ENCODE measurements around the gene GNAT1.

Gene GNAT1

DNA sequence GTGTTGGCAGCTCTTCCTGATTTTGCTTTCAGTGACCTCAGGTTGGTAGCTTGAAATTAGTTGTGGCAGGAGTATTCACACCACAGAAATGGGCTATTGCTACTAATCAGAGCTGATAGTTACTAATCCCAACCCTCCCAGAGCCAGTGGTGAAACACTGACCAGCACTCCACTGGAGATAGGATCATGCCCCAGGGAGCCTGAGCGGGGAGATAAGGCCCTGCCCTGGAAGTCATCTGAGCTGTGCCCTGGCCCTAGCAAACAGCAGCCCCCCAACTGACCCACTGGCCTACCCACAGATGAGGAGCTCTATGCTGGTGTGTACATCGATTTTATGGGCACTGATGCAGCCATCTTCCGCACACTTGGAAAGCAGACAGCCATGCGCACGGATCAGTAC, 9.4 kb upstream of the GNAT1 start:
- no peak for DNase-seq (ENCODE audit: low read depth in 2 of 2)

DNA sequence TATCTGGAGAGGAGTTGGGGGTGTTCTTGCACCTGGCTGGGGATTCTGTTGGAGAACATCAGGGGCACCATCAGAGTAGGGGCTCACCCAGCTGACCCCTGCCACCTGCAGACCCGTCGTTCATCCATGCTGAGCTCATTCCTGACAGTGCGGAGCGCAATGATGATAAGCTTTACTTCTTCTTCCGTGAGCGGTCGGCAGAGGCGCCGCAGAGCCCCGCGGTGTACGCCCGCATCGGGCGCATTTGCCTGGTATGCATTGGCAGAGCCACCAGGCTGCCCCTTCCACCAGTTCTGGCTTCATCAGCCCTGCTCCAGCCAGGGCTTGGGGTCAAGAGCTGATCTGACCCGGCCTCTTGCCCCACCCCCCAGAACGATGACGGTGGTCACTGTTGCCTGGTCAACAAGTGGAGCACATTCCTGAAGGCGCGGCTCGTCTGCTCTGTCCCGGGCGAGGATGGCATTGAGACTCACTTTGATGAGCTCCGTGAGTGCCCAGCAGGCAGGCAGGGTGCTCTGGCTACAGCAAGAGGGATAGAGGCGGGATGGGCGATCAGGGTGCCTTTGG, 8.8 kb upstream of the GNAT1 start:
- DNase-seq (ENCODE audit: low read depth in 2 of 2): no peak

DNA sequence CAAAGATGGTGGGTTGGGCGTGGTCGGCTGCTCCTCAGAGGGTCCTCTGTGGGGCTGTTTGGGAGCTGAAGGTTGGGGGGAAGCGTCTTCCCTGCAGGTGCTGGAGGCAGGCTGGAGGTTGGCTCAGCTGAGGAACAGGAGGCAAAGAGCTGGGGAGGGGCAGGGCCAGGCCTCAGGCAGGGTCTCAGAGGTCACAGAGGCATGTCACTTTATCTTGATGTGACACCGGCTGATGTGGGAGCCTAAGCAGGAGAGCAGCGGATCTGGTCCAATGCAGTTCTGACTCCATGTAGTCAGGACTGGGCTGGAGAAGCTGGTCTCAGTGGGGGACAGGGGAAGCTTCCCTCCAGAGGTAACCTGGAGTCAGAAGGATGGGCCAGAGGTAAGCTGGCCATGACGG, 7.7 kb upstream of the GNAT1 start:
- DNase-seq (ENCODE audit: low read depth in 2 of 2): no peak

GRCh38 chr3:50184242-50184978, 7.0 kb upstream of the GNAT1 start:
- no peak for DNase-seq (ENCODE audit: low read depth in 2 of 2)

- no peak for DNase-seq (ENCODE audit: low read depth in 2 of 2)
Observed at GRCh38 chr3:50185230-50185629, 6.2 kb upstream of the GNAT1 start.

GRCh38 chr3:50186096-50186495, 5.3 kb upstream of the GNAT1 start:
- DNase-seq (ENCODE audit: low read depth in 2 of 2): no peak

DNA sequence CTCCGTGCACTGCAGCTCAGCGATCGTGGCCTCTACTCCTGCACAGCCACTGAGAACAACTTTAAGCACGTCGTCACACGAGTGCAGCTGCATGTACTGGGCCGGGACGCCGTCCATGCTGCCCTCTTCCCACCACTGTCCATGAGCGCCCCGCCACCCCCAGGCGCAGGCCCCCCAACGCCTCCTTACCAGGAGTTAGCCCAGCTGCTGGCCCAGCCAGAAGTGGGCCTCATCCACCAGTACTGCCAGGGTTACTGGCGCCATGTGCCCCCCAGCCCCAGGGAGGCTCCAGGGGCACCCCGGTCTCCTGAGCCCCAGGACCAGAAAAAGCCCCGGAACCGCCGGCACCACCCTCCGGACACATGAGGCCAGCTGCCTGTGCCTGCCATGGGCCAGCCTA, 3.7 kb upstream of the GNAT1 start:
- no peak for DNase-seq (ENCODE audit: low read depth in 2 of 2)

- no peak for DNase-seq (ENCODE audit: low read depth in 2 of 2)
Observed at GRCh38 chr3:50189274-50189673, 2.1 kb upstream of the GNAT1 start.

- DNase-seq (ENCODE audit: low read depth in 2 of 2): no peak
Observed at GRCh38 chr3:50189989-50190388, 1.4 kb upstream of the GNAT1 start.

GRCh38 chr3:50192124-50192523, 714 bp downstream of the GNAT1 start:
- DNase-seq (ENCODE audit: low read depth in 2 of 2): no peak

DNA sequence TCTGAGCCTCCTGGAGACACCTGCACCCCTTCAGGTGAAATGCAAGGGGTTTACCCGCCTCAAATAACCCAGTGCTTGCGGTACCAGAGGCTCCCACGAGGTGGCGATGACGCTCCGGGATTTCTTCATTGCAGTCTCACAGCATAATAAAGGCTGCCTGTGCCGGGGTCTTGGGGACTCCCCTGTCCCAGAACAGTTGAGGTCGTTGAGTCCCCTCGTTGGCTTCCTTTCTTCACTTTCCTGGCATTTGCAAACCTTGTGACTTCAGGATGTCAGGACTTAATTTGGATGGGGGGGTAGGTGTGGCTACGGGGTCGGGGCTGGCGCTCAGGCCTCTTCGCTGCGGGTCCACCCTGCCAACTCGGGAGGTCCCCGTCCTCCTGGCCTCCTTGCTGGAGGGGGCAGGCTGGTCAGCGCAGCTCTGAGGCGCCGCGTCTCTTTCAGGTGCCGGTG, 1.3 kb downstream of the GNAT1 start:
- peak; percentile 61 to 79 for DNase-seq (ENCODE audit: low read depth in 2 of 2)

DNA sequence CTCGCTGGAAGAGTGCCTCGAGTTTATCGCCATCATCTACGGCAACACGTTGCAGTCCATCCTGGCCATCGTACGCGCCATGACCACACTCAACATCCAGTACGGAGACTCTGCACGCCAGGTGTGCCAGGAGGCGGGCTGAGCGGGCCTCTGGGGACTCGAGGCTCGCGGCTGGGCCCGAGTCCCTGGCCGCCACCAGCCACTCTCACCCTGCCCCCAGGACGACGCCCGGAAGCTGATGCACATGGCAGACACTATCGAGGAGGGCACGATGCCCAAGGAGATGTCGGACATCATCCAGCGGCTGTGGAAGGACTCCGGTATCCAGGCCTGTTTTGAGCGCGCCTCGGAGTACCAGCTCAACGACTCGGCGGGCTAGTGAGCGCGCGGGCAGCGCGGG, 1.9 kb downstream of the GNAT1 start:
- DNase-seq (ENCODE audit: low read depth in 2 of 2): no peak

DNA sequence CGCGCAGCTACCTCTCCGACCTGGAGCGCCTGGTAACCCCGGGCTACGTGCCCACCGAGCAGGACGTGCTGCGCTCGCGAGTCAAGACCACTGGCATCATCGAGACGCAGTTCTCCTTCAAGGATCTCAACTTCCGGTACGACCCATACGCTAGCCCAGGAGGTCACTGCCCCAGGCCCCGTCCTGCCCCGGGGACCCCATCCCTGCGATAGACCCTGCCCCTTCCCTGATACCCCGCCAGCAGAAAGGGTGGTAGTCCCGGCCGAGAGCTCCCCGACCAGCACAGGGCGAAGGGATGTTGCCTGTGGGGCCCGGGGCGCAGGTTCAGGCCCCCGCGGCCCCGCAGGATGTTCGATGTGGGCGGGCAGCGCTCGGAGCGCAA, 2.3 kb downstream of the GNAT1 start:
- DNase-seq (ENCODE audit: low read depth in 2 of 2): no peak

GRCh38 chr3:50194128-50194902, 2.9 kb downstream of the GNAT1 start:
- peak; percentile 57 to 74 for DNase-seq (ENCODE audit: low read depth in 2 of 2)

DNA sequence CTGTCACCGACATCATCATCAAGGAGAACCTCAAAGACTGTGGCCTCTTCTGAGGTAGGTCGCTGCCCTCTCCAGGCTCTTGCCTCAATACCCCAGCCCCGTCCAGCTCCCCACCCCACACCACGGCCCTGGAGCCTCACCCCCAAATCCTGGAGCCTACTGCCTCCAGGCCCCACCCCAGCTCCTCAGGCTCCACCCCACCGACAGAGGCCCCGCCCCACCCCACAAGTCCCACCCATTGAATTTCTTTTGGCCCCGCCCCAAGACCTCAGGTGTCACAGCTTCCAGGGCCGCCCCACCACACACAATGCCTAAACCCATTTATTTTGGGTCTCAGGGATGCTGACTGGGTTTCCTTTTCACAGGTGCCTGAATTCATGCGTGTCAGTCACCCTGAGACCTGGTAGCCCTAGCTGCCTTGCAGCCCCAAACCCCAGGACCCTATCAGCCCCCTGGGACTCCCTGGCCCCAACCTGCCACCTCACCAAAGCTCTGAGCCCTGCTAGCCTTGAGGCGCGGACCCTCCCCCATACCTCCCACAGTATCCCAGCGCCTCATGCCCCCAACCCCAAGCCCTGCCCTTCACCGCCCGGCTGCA, 3.6 kb downstream of the GNAT1 start:
- no peak for DNase-seq (ENCODE audit: low read depth in 2 of 2)

DNA sequence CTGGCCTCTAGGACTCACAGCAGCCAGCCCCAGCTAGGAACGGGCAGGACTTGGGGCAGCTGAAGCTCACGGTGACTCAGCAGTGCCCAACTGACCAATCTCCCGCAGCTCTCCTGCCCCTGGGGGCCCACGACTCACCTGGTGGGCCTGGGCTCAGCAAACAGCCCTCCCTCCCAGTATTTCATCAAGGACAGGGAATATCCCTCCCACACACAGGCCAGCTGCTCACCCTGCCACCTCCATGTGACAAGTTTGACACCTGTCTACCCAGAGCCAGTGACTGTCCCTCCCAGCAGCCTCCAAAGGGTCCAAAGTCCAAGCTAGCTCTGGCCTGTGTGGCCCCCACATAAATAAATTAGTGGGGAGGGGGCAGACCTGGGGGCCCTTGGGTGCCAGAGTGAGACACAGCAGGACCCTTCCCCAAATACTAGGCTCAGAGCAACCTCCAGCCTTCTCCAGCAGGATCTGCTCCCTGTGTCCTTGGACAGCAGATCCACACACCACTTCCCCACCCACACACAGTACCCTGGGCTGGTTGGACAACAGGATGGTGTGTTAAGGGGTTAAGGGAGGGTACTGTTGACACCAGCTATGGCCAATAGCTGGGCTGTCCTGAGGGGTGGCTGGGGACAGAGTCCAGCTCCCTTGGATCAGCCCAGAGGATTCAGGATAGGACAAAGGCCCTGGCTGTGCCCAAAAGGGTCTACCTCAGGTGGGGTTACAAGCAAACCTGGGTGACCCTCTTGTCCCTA, 4.3 kb downstream of the GNAT1 start:
- DNase-seq (ENCODE audit: low read depth in 2 of 2): no peak

- no peak for DNase-seq (ENCODE audit: low read depth in 2 of 2)
Observed at GRCh38 chr3:50196253-50196801, 4.9 kb downstream of the GNAT1 start.

- no peak for DNase-seq (ENCODE audit: low read depth in 2 of 2)
Observed at GRCh38 chr3:50201573-50202315, 10.3 kb downstream of the GNAT1 start.

DNA sequence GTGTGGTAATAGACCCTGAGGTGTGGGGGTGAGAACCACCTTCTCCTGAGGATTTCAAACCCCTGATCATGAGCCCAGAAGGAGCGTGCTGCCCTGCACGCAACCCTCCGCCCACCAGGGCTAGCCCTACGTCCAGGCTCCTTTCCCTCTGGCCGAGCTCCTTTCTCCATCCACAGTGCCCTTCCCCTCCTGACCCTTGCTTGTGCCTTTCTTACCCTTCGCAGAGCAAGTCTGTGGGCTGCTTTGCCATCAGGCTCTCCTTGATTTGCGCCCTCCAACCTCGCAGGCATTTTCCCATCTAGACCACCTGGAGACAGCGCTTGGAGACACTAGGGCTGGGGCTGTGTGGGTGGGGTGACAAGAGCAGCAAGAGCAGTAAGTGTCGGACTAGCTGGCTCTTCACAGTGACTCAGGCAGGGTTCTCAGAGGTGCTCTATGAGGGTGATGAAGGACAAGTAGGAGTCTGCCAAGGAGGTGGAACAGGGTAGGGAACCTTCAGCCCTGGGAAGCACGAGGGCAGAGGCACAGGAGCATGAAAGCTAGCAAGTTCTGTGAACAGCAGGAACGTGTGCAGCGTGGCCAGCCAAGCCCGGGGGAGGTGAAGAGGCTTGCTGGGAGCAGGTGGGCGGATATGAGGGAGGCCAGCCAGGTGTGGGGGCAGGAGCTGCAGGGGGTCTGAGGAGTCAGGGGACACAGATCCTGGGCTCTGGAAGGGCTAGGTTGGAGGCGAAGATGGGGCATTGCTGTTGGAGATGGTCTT, 11.1 kb downstream of the GNAT1 start:
- no peak for DNase-seq (ENCODE audit: low read depth in 2 of 2)
